CD14-positive monocyte (primary cell): ENCODE results near the gene BAIAP2L1. TPM values are rescaled to one million over a fixed set of nuclear protein-coding genes. Genes with fewer than 3 reads are reported as not detected.

Source experiments
- DNase-seq, 3 donors: peaks; one replicate each; pipeline ENCODE4 v3.0.0-alpha.2; 2011 to 2022
- H2AFZ ChIP-seq: 2 replicates; pipeline ENCODE4 v1.6.0; 2012; ENCODE audit warnings: mild to moderate bottlenecking, low read depth, low read length, inconsistent platforms; ENCODE audit not compliant: insufficient read depth, poor library complexity, severe bottlenecking
- H3K27ac ChIP-seq, 2 donors: 1 replicate in 1 of 2; 2 replicates in 1 of 2; pipeline ENCODE4 v1.5.1; 2012 to 2013; ENCODE audit warnings: low read length in 2 of 2, control low read depth in 1 of 2, inconsistent platforms in 1 of 2, low read depth in 1 of 2, mild to moderate bottlenecking in 1 of 2
- H3K27me3 ChIP-seq, 2 donors: one replicate each; pipeline versions ENCODE4 v1.6.0 to v1.6.1; 2011 to 2013; ENCODE audit warnings: low read length in 2 of 2; ENCODE audit not compliant: control insufficient read depth in 2 of 2, insufficient read depth in 2 of 2
- H3K36me3 ChIP-seq, 2 donors: replicated peaks in 1 of 2; 1 replicate in 1 of 2; 2 replicates in 1 of 2; pipeline versions ENCODE4 v1.5.1 to v1.6.1; 2012 to 2013; ENCODE audit warnings: low read length in 2 of 2, control low read depth in 1 of 2, inconsistent platforms in 1 of 2, mild to moderate bottlenecking in 1 of 2; ENCODE audit not compliant: insufficient read depth in 2 of 2, control insufficient read depth in 1 of 2
- H3K4me1 ChIP-seq, 2 donors: 1 replicate in 1 of 2; 2 replicates in 1 of 2; pipeline versions ENCODE4 v1.5.1 to v1.6.1; 2012 to 2013; ENCODE audit warnings: low read length in 2 of 2, control low read depth in 1 of 2, inconsistent platforms in 1 of 2, mild to moderate bottlenecking in 1 of 2, moderate library complexity in 1 of 2; ENCODE audit not compliant: insufficient read depth in 2 of 2, control insufficient read depth in 1 of 2
- H3K4me2 ChIP-seq: replicated peaks from 2 replicates; pipeline ENCODE3; 2012; ENCODE audit warnings: low read length, moderate library complexity, mild to moderate bottlenecking; ENCODE audit not compliant: poor library complexity, severe bottlenecking; ENCODE audit errors: extremely low read depth
- H3K4me3 ChIP-seq, 3 experiments: fragments of 200-600 bp in 1 of 3; sonication (generic) in 1 of 3; replicated peaks in 1 of 3; 1 replicate in 2 of 3; 2 replicates in 1 of 3; pipeline ENCODE4 v1.5.1; 2011 to 2013; ENCODE audit warnings: low read length in 3 of 3, mild to moderate bottlenecking in 3 of 3, control low read depth in 2 of 3, low read depth in 2 of 3, inconsistent platforms in 1 of 3, moderate library complexity in 1 of 3
- H3K79me2 ChIP-seq: 2 replicates; pipeline ENCODE4 v1.6.0; 2012; ENCODE audit warnings: mild to moderate bottlenecking, control low read depth, inconsistent platforms, low read length, moderate library complexity; ENCODE audit not compliant: insufficient read depth
- H3K9ac ChIP-seq: 2 replicates; pipeline ENCODE4 v1.6.0; 2017; ENCODE audit warnings: low read length, mild to moderate bottlenecking; ENCODE audit not compliant: insufficient read depth, poor library complexity, severe bottlenecking
- H3K9me3 ChIP-seq, 2 donors: replicated peaks in 1 of 2; 1 replicate in 1 of 2; 2 replicates in 1 of 2; pipeline versions ENCODE4 v1.5.1 to v1.6.1; 2012 to 2013; ENCODE audit warnings: low read length in 2 of 2, control low read depth in 1 of 2; ENCODE audit not compliant: control insufficient read depth in 1 of 2, insufficient read depth in 1 of 2
- H4K20me1 ChIP-seq: 2 replicates; pipeline ENCODE4 v1.6.0; 2012; ENCODE audit warnings: mild to moderate bottlenecking, low read length, control low read depth, moderate library complexity; ENCODE audit not compliant: insufficient read depth
- H3K27ac Mint-ChIP-seq, 7 donors: one replicate each; pipeline ENCODE4 v1.8.0; 2020; ENCODE audit warnings: mild to moderate bottlenecking in 7 of 7, mixed read lengths in 7 of 7, moderate library complexity in 6 of 7, inconsistent platforms in 2 of 7
- H3K27me3 Mint-ChIP-seq, 3 donors: one replicate each; pipeline ENCODE4 v1.8.0; 2021 to 2022; ENCODE audit warnings: low read depth in 3 of 3, mild to moderate bottlenecking in 3 of 3, mixed read lengths in 3 of 3, moderate library complexity in 3 of 3, inconsistent platforms in 1 of 3
- H3K36me3 Mint-ChIP-seq, 2 donors: one replicate each; pipeline ENCODE4 v1.8.0; 2020; ENCODE audit warnings: mixed read lengths in 2 of 2, inconsistent platforms in 1 of 2, mild to moderate bottlenecking in 1 of 2
- H3K4me1 Mint-ChIP-seq: one replicate; pipeline ENCODE4 v1.8.0; 2020; ENCODE audit warnings: mild to moderate bottlenecking, mixed read lengths
- H3K4me3 Mint-ChIP-seq, 2 donors: one replicate each; pipeline ENCODE4 v1.8.0; 2020; ENCODE audit warnings: mild to moderate bottlenecking in 2 of 2, mixed read lengths in 2 of 2, moderate library complexity in 1 of 2
- H3K9me3 Mint-ChIP-seq, 7 donors: one replicate each; pipeline ENCODE4 v1.8.0; 2020 to 2022; ENCODE audit warnings: mixed read lengths in 7 of 7, mild to moderate bottlenecking in 6 of 7, moderate library complexity in 6 of 7, inconsistent platforms in 2 of 7
- CTCF ChIP-seq: fragments of 200-600 bp; IDR thresholded peaks from one replicate; pipeline ENCODE4 v1.8.0; 2022; ENCODE audit warnings: antibody characterized with exemption, mild to moderate bottlenecking
- WGBS: methylation state at CpG from one replicate; pipeline ENCODE4 v1.1.5; 2013; ENCODE audit warnings: missing lambda C conversion rate; ENCODE audit not compliant: insufficient coverage; 5-methylcytosine and 5-hydroxymethylcytosine counted together
- intact Hi-C, 2 donors: fragments of 100-400 bp; cut with micrococcal nuclease; formaldehyde crosslinking; loops; one replicate each; pipeline versions ENCODE4 v1.15.0 to v1.15.1; 2023
- polyA plus RNA-seq, 3 donors: library from polyadenylated mRNA; depleted of rRNA in 1 of 3; unstranded in 2 of 3; stranded (reverse) in 1 of 3; fragments of 300-500 nt in 2 of 3; fragments of >200 nt in 1 of 3; fragmentation: Illumina TruSeq in 2 of 3; gene quantifications; 1 replicate in 2 of 3; 2 replicates in 1 of 3; pipeline ENCODE4 v1.2.3, GENCODE V29; 2012 to 2021

BAIAP2L1 gene
- polyA plus RNA-seq, 3 donors = 0.17 to 0.52 TPM; not detected in 1

GRCh38 chr7:98368716-98369115 lies 32.2 kb downstream of the BAIAP2L1 start:
- Histone ChIP-seq H3K27ac (no peak overlapping the region), H3K4me1 (no peaks in the 10 kb centered on the region), H3K9me3 (no peaks in the 10 kb centered on the region), H3K4me3 (no peak overlapping the region), H3K9ac (no peak overlapping the region), H2AFZ (no peak overlapping the region), H3K79me2 (no peaks in the 10 kb centered on the region), H3K4me2 (no peak overlapping the region), H3K27me3 (no peaks in the 10 kb centered on the region), H3K36me3 (no peaks in the 10 kb centered on the region), H4K20me1 (no peaks in the 10 kb centered on the region)
- peaks cover 0 to 6% (median 2%) of the 10 kb centered on the region in 3 donors for H3K27me3 Mint-ChIP-seq
- DNase-seq = no peak
- no peak for TF ChIP-seq CTCF
- H3K4me3 Mint-ChIP-seq = no peak overlapping the region
- no peaks in the 10 kb centered on the region for H3K36me3 Mint-ChIP-seq
- WGBS = 100% methylated on average over 5 of the region's 8 CpGs
- peaks cover 0 to 4% (median 2%) of the 10 kb centered on the region in 7 donors for H3K9me3 Mint-ChIP-seq
- H3K27ac Mint-ChIP-seq = no peak overlapping the region
- intact Hi-C loops = no loop called here
- H3K4me1 Mint-ChIP-seq = no peaks in the 10 kb centered on the region

GRCh38 chr7:98366562-98366938 lies 34.3 kb downstream of the BAIAP2L1 start:
- no peak overlapping the region for H3K27ac ChIP-seq
- Mint-ChIP-seq H3K27me3 (peaks cover 0 to 6% (median 2%) of the 10 kb centered on the region in 3 donors), H3K4me1 (no peaks in the 10 kb centered on the region), H3K9me3 (peaks cover 0 to 4% (median 0%) of the 10 kb centered on the region in 7 donors), H3K36me3 (no peaks in the 10 kb centered on the region), H3K4me3 (no peak overlapping the region), H3K27ac (no peak overlapping the region)
- TF ChIP-seq CTCF = no peak
- no peaks in the 10 kb centered on the region for H4K20me1 ChIP-seq
- H2AFZ ChIP-seq = no peak overlapping the region
- no peak overlapping the region for H3K4me2 ChIP-seq
- intact Hi-C loops = no loop called here
- H3K9me3 ChIP-seq = no peaks in the 10 kb centered on the region
- H3K4me1 ChIP-seq = no peaks in the 10 kb centered on the region
- no peak for DNase-seq
- no peak overlapping the region for H3K4me3 ChIP-seq
- no peaks in the 10 kb centered on the region for H3K36me3 ChIP-seq
- H3K79me2 ChIP-seq = no peaks in the 10 kb centered on the region
- H3K9ac ChIP-seq = no peak overlapping the region
- WGBS = 99% methylated on average over 6 of the region's 6 CpGs
- no peaks in the 10 kb centered on the region for H3K27me3 ChIP-seq
